Glutamatergic neuron (in vitro differentiated cells): Measurements from ENCODE around the gene STK25. TPM values are rescaled to one million over a fixed set of nuclear protein-coding genes. Genes with fewer than 3 reads are reported as not detected.

Experiments used
- DNase-seq: peaks from one replicate; pipeline ENCODE4 v3.0.0; 2022
- H3K27ac Mint-ChIP-seq: one replicate; pipeline ENCODE4 v1.8.0; 2020; ENCODE audit warnings: mild to moderate bottlenecking, mixed read lengths, inconsistent platforms; ENCODE audit not compliant: unreplicated experiment
- H3K27me3 Mint-ChIP-seq: one replicate; pipeline ENCODE4 v1.8.0; 2020; ENCODE audit warnings: mild to moderate bottlenecking, moderate library complexity, mixed read lengths, inconsistent platforms; ENCODE audit not compliant: unreplicated experiment
- H3K36me3 Mint-ChIP-seq: one replicate; pipeline ENCODE4 v1.8.0; 2020; ENCODE audit warnings: mild to moderate bottlenecking, mixed read lengths, inconsistent platforms; ENCODE audit not compliant: unreplicated experiment
- H3K4me1 Mint-ChIP-seq: one replicate; pipeline ENCODE4 v1.8.0; 2020; ENCODE audit warnings: mild to moderate bottlenecking, low read depth, mixed read lengths, inconsistent platforms; ENCODE audit not compliant: unreplicated experiment
- H3K4me3 Mint-ChIP-seq: one replicate; pipeline ENCODE4 v1.8.0; 2020; ENCODE audit warnings: mild to moderate bottlenecking, mixed read lengths, inconsistent platforms; ENCODE audit not compliant: unreplicated experiment
- H3K9me3 Mint-ChIP-seq: one replicate; pipeline ENCODE4 v1.8.0; 2020; ENCODE audit warnings: mild to moderate bottlenecking, moderate library complexity, mixed read lengths, inconsistent platforms; ENCODE audit not compliant: unreplicated experiment
- total RNA-seq: library from RNA; stranded (reverse); fragmentation: NEBNext Ultra II Directional; extraction: Animal tissue kit (Norgen Biotek cat#: 25700); gene quantifications from one replicate; pipeline ENCODE4 v1.2.1, GENCODE V29; 2021; ENCODE audit not compliant: unreplicated experiment
- TF ChIP-seq, protein P1 (sequence below): fragments of 200-600 bp; sonication (generic); IDR thresholded peaks from one replicate; pipeline ENCODE4 v1.5.0; 2021; ENCODE audit not compliant: partially characterized antibody, unreplicated experiment

STK25 gene
- total RNA-seq, 1 donor from 2014 or later = 347 TPM

DNA sequence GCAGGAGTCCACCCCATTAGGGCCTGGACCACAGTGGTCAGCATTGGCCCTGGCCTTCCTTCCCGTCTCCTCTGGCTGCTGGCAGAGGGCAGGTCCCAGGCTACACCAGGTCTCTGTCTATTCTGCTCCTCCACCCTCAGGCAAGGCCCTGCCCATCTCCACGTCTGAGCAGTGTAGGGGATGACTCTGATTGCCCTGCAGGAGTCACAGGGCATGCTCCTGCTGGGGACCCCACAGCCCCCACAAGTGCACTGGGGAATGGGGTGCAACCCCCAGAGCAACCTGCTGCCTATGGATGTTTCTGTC is 40.0 kb downstream of the STK25 start:
- Mint-ChIP-seq H3K9me3 (peaks cover 8% of the 10 kb centered on the region), H3K36me3 (peaks cover 29% of the 10 kb centered on the region), H3K27ac (no peak overlapping the region), H3K4me1 (no peaks in the 10 kb centered on the region), H3K27me3 (no peaks in the 10 kb centered on the region), H3K4me3 (no peak overlapping the region)
- TF ChIP-seq, protein P1, sequence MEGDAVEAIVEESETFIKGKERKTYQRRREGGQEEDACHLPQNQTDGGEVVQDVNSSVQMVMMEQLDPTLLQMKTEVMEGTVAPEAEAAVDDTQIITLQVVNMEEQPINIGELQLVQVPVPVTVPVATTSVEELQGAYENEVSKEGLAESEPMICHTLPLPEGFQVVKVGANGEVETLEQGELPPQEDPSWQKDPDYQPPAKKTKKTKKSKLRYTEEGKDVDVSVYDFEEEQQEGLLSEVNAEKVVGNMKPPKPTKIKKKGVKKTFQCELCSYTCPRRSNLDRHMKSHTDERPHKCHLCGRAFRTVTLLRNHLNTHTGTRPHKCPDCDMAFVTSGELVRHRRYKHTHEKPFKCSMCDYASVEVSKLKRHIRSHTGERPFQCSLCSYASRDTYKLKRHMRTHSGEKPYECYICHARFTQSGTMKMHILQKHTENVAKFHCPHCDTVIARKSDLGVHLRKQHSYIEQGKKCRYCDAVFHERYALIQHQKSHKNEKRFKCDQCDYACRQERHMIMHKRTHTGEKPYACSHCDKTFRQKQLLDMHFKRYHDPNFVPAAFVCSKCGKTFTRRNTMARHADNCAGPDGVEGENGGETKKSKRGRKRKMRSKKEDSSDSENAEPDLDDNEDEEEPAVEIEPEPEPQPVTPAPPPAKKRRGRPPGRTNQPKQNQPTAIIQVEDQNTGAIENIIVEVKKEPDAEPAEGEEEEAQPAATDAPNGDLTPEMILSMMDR = no peak
- DNase-seq = no peak

DNA sequence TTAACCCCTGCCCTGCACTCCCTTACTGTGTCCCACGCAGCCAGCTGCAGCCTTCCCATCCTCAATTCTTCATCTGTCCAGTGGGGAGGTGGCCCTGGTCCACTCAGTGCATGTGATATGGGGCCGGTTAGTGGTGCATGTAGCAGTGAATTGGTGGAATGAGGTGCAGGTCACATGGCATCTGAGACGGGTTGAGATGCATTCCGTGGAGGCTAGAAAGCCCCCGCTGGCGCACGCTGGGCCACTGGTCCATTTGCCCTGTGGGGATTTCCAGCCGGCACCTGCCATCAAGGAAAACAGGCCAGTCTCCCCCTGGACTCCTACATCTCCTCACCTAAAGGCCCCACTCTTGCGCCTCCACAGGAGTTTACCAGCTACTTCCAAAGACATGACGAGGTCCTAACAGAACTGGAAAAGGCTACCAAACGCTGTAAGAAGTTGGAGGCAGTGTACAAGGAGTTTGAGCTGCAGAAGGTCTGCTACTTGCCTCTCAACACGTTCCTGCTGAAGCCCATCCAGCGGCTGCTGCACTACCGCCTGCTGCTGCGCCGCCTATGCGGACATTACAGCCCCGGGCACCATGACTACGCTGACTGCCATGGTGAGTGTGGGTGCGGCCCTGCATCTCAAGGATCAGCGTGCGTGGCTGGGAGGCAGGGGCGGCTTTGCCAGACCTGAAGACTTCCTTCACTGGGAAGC is 40.5 kb downstream of the STK25 start:
- DNase-seq = no peak
- Mint-ChIP-seq H3K36me3 (peaks cover 24% of the 10 kb centered on the region), H3K9me3 (peaks cover 8% of the 10 kb centered on the region), H3K27me3 (no peaks in the 10 kb centered on the region), H3K4me1 (no peaks in the 10 kb centered on the region), H3K27ac (no peak overlapping the region), H3K4me3 (no peak overlapping the region)
- TF ChIP-seq, protein P1 = no peak

DNA sequence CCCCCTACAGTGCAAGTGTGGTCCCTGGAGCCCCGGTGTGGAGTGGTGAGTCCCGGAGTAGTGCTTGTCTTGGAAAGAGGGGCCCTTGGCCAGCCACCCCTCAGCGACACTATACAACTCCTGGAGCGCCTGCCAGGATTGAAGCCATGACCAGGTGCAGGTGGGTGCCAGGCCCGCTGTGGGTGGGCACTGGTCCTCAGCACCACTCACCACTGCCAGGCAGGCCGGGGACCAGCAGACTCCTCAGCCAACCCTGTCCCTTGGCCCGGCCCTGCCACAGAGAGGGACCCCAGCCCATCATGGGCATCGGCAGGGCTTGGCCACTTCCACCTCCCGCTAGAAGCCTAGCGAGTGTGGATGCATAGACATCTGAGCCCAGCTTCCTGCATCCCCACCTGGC is 42.2 kb downstream of the STK25 start:
- peaks cover 11% of the 10 kb centered on the region for H3K36me3 Mint-ChIP-seq
- H3K27me3 Mint-ChIP-seq = peaks cover 2% of the 10 kb centered on the region
- no peak overlapping the region for H3K27ac Mint-ChIP-seq
- H3K9me3 Mint-ChIP-seq = peaks cover 2% of the 10 kb centered on the region
- no peak for DNase-seq
- no peaks in the 10 kb centered on the region for H3K4me1 Mint-ChIP-seq
- TF ChIP-seq, protein P1 = no peak
- H3K4me3 Mint-ChIP-seq = no peak overlapping the region

DNA sequence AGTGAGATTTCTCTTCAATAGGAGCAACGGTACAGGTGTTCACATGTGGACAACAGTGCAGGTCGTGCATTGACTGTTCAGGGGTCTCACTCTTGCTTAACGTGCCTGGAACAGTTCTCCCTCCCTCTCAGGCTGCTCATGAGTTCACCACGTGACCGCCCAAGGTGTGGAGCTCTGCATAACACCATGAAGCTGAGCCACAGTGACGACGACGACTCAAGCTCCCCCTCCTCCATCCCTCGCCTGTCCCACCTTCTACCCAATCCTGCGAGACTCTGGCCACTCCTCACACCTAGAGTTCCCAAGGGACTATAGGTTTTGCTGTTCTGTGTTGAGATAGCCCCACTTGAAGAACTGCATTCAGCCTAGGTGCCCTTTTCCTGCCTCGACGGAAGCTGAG is 42.8 kb downstream of the STK25 start:
- no peak overlapping the region for H3K27ac Mint-ChIP-seq

More for the DNA sequence above, 42.8 kb downstream of the STK25 start:
- DNase-seq = no peak
- Mint-ChIP-seq H3K4me1 (no peaks in the 10 kb centered on the region), H3K36me3 (peaks cover 5% of the 10 kb centered on the region), H3K9me3 (peaks cover 2% of the 10 kb centered on the region), H3K4me3 (no peak overlapping the region), H3K27me3 (peaks cover 3% of the 10 kb centered on the region)
- TF ChIP-seq, protein P1 = no peak
